Neural crest cell (in vitro differentiated cells): ENCODE results near the gene F5. TPM values are rescaled to one million over a fixed set of nuclear protein-coding genes. Genes with fewer than 3 reads are reported as not detected.
A peak's percentile ranks its signal among the peaks of the same experiment; 100 is the strongest.

ENCODE experiments used
- DNase-seq: peaks from one replicate; pipeline ENCODE4 v3.0.0; 2021; ENCODE audit warnings: low read depth, mixed read lengths, low spot score
- H3K27ac Mint-ChIP-seq: one replicate; pipeline ENCODE4 v1.8.0; 2021; ENCODE audit warnings: mild to moderate bottlenecking, mixed read lengths; ENCODE audit not compliant: unreplicated experiment
- H3K27me3 Mint-ChIP-seq: 2 replicates; pipeline ENCODE4 v1.8.0; 2021; ENCODE audit warnings: low read depth, mild to moderate bottlenecking, mixed read lengths
- H3K36me3 Mint-ChIP-seq: 2 replicates; pipeline ENCODE4 v1.8.0; 2021; ENCODE audit warnings: low read depth, mild to moderate bottlenecking, mixed read lengths
- H3K4me1 Mint-ChIP-seq: 2 replicates; pipeline ENCODE4 v1.8.0; 2021; ENCODE audit warnings: mixed read lengths
- H3K4me3 Mint-ChIP-seq: one replicate; pipeline ENCODE4 v1.8.0; 2021; ENCODE audit warnings: mild to moderate bottlenecking, mixed read lengths
- H3K9me3 Mint-ChIP-seq: 2 replicates; pipeline ENCODE4 v1.8.0; 2021; ENCODE audit warnings: mixed read lengths
- CTCF ChIP-seq: fragments of 200-600 bp; sonication (generic); conservative IDR thresholded peaks from 2 replicates; pipeline ENCODE4 v1.5.0; 2021; ENCODE audit warnings: antibody characterized with exemption, mild to moderate bottlenecking
- total RNA-seq: library from RNA; stranded (reverse); gene quantifications from 2 replicates; pipeline ENCODE4 v1.2.1, GENCODE V29; 2021

The F5 gene
- total RNA-seq, 1 donor from 2014 or later: not detected

DNA sequence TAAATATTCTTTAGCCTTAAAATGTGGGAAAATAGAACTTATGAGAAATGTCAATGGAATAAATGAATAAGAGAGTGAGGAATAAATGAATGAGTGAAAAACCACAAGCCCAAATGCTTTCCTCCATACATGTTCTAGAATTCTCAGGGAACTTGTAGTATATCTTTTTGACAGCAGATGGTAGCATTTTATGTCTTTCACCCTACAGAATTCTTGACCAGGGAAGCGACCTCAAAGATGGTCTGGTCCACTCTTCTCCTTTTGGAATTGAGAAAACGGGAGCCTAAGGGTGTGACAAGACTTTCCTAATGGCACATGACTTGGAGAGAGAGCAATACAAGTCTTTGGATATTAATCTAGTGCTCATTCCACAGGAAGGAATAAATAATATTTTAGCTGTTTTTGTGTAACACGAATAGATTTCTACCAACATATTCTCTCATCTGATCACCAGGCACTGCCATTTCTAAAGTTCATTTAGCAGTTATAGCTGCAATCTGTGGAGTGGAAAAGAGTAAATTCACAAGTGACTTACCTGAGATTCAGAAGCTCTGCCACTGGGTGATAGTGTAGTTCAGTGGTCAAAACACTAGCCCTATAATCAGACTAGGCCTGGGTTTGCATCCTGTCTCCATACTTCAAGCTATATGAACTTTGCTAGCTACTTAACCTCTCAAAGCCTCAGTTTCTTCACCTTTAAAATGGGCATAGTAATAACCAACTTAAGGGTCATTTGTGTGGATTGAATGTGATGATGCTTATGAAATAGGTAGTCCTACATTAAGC is 15.0 kb upstream of the F5 start:
- Mint-ChIP-seq H3K4me3 (no peak overlapping the region), H3K4me1 (no peaks in the 10 kb centered on the region), H3K27me3 (peaks cover 85% of the 10 kb centered on the region), H3K27ac (no peak overlapping the region), H3K36me3 (no peaks in the 10 kb centered on the region), H3K9me3 (no peaks in the 10 kb centered on the region)
- no peak for DNase-seq
- peak; percentile 68 for TF ChIP-seq CTCF

GRCh38 chr1:169595764-169596711 is 9.8 kb upstream of the F5 start:
- DNase-seq: no peak
- TF ChIP-seq CTCF: no peak
- Mint-ChIP-seq H3K9me3 (no peaks in the 10 kb centered on the region), H3K36me3 (no peaks in the 10 kb centered on the region), H3K27ac (no peak overlapping the region), H3K27me3 (peaks cover 91% of the 10 kb centered on the region), H3K4me3 (no peak overlapping the region), H3K4me1 (no peaks in the 10 kb centered on the region)

DNA sequence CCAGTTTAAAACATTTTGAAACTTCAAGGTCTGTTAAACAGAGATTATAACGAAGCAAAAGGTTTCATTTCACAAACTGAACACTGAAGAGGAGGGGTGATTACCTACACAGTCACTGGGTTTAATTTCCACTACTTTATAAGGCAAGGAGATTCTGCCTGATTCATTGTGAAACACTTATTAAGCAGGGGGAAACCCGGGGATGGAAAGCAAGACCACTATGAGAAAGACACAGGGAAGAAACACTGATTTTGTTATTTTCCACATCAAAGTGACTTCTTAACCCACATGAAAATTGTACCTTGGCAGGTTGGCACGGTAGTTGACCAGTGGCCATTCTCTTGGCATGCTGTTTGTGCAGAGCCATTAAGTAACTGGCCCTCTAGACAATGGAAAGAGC is 8.1 kb upstream of the F5 start:
- H3K9me3 Mint-ChIP-seq: no peaks in the 10 kb centered on the region

DNA sequence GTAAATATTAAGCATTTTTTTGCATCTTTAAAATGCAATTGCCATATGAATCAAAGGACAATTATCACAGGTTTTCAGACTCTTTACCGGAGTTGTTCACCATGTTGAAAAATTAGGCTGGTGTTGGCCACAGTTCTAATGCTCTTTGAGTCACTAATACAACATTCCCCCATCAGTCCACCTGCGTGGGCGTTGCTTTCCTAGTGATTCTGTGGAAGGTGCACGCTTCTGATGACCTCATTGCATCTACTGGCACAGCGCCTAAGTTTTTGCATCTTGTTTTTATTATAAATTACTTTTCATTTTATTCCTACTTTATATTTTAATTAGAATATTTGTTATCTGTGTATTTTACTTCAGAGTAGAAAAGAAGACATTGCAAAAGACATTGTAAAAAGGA is 4.7 kb upstream of the F5 start:
- no peaks in the 10 kb centered on the region for H3K4me1 Mint-ChIP-seq

More for the DNA sequence above, 8.1 kb upstream of the F5 start:
- no peaks in the 10 kb centered on the region for H3K4me1 Mint-ChIP-seq
- H3K27me3 Mint-ChIP-seq: peaks cover 92% of the 10 kb centered on the region
- H3K36me3 Mint-ChIP-seq: no peaks in the 10 kb centered on the region
- DNase-seq: no peak
- H3K4me3 Mint-ChIP-seq: no peak overlapping the region
- H3K27ac Mint-ChIP-seq: no peak overlapping the region
- no peak for TF ChIP-seq CTCF

More for the DNA sequence above, 4.7 kb upstream of the F5 start:
- no peak for DNase-seq
- no peak for TF ChIP-seq CTCF
- Mint-ChIP-seq H3K4me3 (no peak overlapping the region), H3K27ac (no peak overlapping the region), H3K36me3 (no peaks in the 10 kb centered on the region), H3K9me3 (no peaks in the 10 kb centered on the region), H3K27me3 (peaks cover 94% of the 10 kb centered on the region)
